GM21526 (cell line): ENCODE measurements around the gene FSD2.
"Not testable (repeated sequence)": the region's sequence is repeated elsewhere in the genome, so short reads cannot be mapped to it uniquely, and the experiment has no call there.

Experiments
- ATAC-seq: cut with Tn5 transposase; IDR thresholded peaks from one replicate; pipeline ENCODE4 v1.9.1; 2021; ENCODE audit warnings: moderate library complexity; ENCODE audit not compliant: unreplicated experiment, low FRiP score

The FSD2 gene

DNA sequence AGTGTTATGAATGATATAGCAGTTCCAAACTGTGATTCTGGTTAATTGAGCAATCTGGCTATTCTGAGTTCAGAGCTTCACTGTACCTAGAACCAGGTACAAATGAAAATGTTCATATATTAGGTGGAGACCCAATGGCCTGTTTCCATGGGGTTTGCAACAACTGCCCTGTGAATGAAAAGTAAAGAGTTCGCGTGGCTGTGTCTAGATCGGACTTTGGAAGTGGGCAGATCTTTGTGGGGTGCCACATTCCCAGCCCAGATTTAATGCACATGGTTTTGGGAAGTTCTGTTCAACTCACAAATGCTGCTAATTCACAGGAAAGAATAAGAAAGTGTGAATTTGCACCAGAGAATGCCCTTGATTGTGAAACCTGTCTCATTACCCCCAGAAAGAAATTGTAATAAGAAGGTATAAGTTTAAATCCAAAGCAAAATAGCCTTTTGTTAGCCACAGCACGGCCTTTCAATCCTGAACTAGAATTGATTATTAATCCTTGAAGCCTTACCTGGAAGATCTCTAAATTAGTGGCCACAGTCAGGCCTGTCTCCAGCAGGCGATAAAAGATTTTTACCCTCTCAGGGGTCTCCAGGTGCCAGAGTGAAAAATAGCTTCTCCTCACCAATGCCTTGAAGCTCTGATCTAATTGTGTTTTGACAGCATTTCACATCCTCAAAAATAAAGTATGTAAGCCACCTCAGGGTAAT is 26.2 kb upstream of the FSD2 start:
- ATAC-seq = no peak

DNA sequence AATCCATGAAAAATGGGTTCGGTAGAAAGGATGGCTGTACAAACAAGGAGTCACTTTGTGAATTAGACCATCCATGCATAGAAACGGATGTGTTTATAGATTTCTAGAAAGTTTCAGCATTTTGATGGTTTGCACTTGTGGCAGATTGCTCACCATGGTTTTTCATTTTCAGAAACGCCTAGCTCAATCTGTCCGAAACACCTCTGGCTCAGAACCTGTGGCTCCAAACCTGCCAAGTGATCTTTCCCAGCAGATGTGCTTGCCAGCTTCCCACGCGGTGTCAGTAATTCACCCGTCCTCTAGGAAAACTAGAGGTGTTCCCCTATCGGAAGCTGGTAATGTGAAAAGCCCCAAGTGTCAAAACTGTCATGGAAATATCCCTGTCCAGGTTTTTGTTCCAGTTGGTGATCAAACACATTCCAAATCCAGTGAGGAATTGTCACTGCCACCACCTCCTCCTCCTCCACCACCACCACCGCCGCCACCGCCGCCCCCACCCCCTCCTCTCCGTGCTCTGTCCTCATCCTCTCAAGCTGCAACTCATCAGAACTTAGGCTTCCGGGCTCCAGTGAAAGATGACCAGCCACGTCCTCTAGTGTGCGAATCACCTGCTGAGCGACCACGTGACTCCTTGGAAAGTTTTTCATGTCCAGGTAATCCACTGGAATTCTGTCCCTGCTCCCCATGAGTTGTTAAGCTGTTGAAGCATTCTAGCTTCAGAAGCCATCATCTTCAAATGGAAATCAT is 24.7 kb upstream of the FSD2 start:
- ATAC-seq = no peak

DNA sequence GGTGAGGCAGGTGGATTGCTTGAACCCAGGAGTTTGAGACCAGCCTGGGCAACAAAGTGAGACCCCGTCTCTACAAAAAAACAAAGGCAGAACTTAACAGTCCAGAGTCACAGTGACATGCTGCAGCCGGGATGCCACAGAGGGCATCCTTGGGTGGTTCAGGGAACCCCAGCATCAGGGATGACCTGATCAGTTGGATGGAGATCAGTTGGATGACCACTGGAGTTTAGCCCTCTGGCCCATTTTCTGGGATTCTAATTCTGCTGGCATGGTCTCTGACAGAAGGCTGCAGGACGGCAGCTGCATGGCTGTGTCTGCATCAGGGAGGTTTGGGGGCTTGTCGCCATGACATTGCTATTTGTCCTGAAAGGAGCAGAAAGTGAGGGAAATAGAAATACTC is 23.4 kb upstream of the FSD2 start:
- ATAC-seq = no peak

DNA sequence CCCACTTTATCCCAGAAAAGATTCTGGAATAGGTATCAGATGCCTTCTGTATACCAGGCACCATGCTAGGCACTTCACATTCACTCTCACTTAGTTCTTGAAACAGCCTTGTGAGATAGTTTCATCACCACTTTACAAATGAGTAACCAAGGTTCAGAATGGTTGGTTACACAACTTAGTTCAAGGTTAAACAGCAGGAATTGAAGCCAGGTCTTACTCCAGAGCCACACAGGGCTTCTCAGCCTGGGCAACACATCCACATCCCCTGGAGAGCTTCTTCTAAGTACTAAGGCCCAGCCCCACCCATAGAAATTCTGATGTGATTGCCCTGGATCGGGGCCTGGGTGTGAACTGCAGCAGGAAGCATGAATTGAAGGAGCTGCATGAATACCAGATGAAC is 22.2 kb upstream of the FSD2 start:
- no peak for ATAC-seq

DNA sequence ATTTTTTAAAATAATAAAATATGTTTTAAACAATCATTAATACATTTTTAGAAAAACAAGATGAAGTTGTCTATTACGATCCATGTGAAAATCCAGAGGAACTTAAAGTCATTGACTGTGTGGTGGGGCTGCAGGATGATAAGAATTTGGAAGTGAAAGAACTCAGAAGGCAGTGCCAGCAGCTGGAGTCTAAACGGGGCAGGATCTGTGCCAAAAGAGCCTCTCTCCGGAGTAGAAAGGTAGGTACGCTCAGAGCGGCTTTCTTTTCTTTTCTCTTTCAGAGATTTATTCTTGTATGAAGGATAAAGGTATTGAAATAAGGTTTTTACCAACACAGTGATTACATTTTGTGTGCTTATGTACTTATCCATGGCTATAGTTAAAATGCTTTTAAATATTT is 17.2 kb upstream of the FSD2 start:
- no peak for ATAC-seq

DNA sequence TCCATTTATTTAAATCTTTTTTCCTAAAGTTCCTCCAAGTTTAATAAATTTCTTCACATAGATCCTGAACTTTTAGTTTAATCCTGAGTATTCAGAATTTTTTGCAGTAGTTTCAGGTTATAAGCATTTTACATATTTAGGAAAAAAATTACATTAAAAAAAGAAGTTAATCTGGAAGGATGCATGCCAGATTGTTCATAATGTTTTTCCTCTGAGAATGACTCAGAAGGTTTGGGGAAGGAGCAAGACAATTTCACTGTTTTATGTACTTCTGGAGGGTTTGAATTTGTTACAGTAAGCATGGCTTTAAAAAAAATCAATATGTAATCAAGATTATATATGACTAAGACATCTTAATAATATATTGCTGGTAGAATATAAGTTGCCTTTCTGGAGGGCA is 16.0 kb upstream of the FSD2 start:
- not testable (repeated sequence) for ATAC-seq

DNA sequence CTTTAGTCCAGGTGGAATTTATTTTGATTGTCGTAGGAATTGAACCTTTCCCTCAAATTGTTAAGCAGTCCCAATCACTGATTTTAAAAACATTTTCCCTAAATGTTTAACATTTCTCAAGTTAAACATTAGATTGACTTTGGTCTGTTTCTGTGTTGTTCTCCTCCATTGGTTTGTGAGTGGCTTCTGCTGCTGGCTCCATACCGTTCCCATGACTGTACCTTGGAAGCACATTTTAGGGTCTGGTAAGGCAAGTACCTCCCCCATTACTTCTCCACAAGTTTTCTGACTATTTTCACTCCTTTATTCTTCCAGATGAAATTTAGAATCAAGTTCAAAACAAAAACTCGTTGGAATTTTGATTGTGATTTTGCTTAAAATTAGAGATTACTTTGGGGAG is 15.5 kb upstream of the FSD2 start:
- not testable (repeated sequence) for ATAC-seq

DNA sequence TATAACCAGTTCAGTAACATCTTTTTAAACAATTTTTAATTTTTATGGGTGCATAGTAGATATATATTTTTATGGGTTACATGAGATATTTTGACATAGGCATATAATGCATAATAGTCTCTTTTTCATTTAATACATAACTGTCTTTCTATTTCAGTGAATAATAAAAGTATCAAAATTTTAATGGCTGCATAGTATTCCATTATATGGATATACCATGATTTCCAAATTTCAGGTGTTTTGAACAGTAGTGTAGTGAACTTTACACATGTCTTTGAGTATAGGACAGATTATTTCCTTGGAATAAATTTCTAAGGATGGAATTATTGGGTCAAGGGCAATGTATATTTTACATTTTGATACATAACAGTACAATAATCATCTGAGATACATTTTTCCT is 14.3 kb upstream of the FSD2 start:
- no peak for ATAC-seq

DNA sequence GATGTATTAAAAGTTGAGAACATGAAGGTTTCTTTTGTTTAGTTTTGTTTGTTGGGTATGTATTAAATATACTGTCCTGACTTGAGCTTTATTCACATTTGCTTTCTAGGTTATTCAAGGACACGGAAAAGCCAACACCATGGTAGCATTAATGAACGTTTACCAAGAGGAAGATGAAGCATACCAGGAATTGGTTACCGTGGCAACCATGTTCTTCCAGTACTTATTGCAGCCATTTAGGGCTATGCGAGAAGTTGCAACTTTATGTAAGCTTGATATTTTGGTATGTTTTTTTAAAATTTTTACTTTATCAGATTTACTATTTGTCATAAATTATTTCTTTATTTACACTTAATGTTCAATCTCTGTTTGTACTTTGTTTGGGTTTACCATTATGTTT is 7.1 kb upstream of the FSD2 start:
- no peak for ATAC-seq

DNA sequence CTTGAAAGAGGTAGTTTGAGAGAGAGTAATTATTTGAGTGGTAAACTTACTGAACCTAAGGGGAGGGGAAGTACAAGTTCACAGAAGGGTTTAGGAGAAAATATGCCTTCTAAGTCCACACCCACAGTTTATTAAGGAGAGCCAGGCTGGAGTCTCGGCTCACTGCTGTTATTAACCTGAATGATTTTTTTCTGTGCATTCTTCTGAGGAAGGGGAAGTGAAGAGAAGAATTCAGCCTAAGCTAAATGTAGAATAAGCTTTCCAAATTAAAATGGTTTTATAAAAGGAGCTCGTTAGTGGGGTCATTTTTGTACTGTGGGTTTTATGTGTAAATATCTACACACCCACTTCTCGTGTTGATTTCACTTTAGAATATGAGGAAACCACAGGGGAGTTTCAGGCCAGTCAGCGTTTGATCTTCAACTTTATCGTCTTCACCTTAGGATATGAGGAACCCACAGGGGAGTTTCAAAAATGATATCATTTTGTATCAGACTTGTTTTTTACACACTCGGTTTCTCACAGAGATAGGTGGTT is 5.1 kb upstream of the FSD2 start:
- ATAC-seq = no peak

DNA sequence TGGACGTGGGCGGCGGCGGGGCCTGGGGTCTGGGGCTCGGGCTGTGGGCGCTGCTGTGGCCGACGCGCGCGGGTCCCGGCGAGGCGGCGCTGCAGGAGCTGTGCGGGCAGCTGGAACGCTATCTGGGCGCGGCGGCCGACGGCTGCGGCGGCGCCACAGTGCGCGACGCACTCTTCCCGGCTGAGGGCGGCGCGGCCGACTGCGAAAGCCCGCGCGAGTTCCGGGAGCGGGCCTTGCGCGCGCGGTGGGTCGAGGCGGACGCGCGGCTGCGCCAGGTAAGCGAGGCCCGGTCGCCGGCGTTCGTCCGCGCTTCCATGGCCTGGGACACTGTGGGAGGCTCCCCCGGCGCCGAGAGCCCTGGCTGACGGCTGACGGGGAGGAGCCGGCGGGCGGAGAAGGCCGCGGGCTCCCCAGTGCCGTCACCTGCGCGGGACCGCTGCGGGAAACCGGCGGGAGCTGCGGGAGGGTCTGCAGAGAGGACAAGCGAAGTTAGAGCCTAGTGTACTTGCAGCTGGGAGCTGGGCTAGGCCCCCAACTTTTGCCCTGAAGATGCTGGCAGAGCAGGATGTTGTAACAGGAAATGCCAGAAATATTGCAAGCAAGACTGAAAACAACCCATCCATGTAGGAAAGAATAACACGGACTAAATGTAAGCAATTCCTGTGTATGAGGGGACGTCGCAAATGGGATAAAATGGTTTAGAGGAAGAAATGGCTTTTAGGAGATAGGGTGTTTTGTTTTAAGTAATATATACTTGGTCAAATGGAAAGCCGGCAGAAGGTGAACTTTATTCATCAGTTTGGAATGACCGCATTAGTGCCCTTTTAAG is 4.4 kb upstream of the FSD2 start:
- ATAC-seq = peak; percentile 17

DNA sequence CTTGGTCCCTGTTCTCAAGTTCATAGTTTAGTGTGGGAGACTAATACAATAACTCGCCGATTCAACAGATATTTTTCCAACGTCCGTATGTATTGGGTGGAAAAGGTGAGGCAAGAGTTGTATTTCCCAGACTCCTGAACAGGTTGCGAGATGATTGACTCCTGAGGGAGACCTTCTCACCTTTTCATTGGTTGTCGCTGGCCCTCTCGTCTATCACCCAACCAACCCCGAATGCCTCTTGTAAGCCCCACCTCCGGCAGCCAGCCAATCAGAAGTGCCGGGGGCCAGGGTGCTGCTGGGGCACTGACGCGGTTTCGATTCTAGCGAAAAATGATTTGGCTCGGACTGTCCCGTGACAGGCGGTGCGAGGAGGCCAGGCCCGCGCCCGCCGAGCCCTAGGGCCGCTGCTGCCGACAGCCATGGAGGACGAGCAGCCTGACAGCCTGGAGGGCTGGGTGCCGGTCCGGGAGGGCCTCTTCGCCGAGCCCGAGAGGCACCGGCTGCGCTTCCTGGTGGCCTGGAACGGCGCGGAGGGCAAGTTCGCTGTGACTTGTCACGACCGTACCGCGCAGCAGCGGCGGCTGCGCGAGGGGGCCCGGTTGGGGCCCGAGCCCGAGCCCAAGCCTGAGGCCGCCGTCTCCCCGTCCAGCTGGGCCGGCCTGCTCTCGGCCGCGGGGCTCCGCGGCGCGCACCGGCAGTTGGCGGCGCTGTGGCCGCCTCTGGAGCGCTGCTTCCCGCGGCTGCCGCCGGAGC is 3.6 kb upstream of the FSD2 start, which contains the start of gene WHAMM:
Gene WHAMM, plus strand, starts transcription at position 321 of the 753 bp plus-strand sequence. Its CDS starts 99 bp downstream, at position 420.
- ATAC-seq = peak; percentile 84

DNA sequence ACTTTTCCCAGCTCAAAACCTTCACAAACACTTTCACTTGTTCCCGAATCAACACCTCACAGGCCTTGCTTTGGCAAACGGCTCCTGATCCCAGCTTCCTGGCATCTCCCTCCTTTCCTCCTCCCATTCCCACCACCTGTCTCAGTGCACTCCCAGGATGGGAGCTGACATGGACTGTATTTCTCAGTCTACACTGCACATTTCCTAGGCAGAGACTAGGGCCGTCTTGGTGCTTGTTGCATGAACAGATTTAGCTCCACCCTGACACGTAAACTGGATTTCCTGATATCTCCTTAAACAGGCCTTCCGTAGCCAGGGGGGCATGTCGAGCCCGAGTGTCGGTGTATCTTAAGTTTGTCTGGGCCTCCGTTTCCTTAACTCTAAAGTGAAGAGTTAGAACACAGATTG is 2.8 kb upstream of the FSD2 start:
- ATAC-seq = no peak

DNA sequence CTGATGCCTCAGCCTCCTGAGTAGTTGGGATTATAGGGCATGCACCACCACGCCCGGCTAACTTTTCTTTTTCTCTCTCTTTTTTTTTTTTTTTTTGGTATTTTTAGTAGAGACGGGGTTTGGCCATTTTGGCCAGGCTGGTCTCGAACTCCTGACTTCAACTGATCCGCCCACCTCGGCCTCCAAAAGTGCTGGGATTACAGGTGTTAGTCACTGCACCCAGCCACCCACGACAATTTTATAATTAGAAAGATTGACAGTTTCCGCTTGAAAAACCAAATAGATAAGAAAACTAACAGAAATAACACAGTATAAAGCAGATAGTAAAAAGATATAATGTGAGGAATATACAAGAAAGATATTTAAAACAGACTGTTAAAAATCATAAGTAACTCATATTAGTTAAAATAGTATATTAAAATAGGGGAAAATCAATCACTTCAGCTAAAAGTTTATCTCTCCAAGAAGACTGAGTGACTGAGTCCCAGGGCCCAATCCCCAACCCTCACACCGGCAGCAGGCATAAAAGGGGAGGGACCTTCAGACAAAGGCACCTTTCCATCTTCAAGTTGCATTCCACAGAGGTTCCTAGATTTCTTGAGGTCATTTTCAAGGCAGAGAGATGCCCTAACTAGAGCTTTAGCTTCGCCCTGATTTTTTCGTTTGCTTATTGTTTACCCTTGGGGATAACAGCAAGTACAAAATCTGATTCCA is 2.2 kb upstream of the FSD2 start:
- ATAC-seq = no peak

DNA sequence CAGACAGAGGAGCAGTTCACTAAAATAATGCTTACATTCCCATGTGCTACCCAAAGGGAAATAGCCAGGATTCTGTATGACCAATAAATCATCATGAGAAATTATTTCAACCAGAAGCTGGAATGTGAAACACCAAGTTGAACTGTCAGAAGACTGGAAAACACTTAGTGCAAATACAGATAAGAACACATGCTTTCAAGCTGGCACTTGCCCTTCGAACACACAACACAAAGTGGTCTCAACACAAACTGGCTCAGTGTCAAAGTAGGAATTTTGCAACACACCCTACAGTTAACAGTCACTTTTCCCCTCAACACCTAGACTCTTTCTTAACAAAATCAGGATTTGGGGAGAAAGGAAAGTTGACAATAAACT is 1.3 kb downstream of the FSD2 start:
- ATAC-seq = no peak

DNA sequence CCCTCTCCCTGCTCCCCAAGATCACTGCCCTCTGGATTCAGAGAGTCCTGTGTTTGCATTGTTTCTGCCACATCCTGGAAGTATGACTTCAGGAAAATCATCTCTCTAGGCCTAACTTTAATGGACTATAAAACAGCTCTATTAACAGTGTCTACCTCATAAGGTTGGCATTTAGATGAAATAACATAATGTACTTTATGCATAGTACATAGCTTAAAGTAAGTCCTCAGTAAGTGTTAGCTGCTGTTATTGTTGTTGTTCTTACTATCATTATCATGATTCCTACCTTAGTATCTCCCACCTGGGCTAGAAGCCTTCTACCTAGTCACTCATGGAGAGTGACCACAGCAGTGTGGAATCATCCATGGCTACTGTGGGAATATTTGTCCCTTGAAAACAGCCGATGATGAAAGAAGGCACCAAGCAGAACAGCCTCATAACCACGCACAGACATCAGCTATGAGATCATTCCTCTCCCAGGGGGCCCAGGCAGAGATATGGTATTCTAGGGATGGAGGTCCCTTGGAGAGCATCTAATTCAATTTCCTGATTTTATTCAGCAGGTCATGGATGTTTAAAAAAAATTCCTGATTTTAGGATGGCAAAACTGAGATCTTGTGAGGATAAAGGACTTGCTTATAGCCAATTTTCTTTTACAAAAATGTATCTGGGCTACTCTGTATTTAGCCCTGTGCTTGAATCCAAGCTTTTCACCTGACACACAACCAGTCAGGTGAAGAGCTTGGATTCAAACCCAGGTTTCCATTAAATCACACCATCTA is 1.9 kb downstream of the FSD2 start:
- ATAC-seq = no peak

DNA sequence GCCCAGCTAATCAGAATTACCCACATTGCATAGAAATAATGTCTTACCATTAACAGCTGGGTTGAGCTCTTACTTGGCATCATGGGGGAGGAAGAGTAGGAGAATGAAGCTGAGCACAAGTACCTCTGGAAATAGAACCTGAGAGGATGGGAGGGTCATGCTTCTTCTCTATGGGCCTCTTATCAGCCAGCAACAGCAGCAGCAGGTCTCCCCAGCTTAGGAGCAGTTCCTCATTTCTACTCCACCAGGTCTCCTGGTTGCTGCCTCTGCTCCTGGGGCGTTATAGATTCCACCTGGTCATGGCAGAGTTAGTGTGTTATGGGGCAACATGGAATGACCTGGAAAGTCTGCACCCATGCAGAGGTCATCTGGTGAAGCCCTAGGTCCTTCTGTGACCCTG is 3.4 kb downstream of the FSD2 start:
- no peak for ATAC-seq

DNA sequence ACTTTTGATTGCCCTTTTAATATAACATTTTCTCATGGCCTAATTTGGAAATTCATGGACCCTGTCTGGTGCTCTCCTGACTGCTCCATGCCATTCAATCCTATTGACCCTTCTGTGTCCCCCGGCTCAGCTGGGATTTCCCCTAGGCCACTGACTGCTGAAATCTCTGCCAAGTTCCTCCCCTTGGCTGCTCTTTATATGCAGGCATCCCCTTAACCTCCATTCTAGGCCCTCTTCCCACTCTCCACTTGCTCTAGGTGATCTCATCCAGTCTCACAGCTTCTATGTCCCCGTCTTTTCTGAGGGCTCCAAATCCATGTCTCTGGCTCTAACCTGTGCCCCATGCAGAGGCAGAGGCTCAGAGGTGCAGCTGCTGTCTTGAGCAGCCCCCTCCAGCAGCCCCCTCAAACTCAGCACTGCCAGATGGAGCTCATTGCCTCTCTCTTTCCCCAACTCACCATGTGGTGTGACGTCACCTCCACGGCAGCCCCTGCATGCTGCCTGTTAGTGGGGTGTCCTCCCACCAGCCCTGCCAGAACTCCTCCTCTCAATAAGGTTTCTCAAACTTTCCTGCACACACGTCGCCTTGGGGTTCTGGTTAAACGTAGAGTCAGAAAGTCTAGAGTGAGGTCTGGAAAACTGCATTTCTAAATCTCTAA is 6.6 kb downstream of the FSD2 start:
- no peak for ATAC-seq
